HCT116 (cell line): ENCODE results near the gene FLYWCH1. TPM values are rescaled to one million over a fixed set of nuclear protein-coding genes. Genes with fewer than 3 reads are reported as not detected.

ENCODE experiments used
- ATAC-seq: fragments of 200-7000 bp; cut with Tn5 transposase; 2 replicates; pipeline ENCODE4 v1.9.1; 2020; ENCODE audit warnings: mild to moderate bottlenecking, moderate library complexity
- BruUV-seq: library from RNA; stranded (reverse); fragments of 400-500 nt; replicated peaks from 2 replicates; lab custom pipeline; 2021; lab: Mats Ljungman, UMichigan
- CTCF ChIA-PET: fragments of 300-600 bp; sonication (Branson Sonifier 250); formaldehyde crosslinking; loops from one replicate; lab custom pipeline; 2021; ENCODE audit warnings: antibody characterized with exemption; lab: Charles Lee
- POLR2A ChIA-PET: fragments of 300-600, 350-600 bp; sonication (Branson Sonifier 250); formaldehyde crosslinking; loops from one replicate; lab custom pipeline; 2021; ENCODE audit warnings: antibody characterized with exemption; lab: Charles Lee
- RAD21 ChIA-PET, 2 experiments: fragments of 300-600 bp; sonication (Branson Sonifier 250); formaldehyde crosslinking; loops; one replicate each; lab custom pipeline; 2023; ENCODE audit warnings: low total read pairs in 2 of 2; ENCODE audit not compliant: uncharacterized antibody in 2 of 2, unreplicated experiment in 2 of 2, low non-redundant PET in 1 of 2; lab: Charles Lee
- DNase-seq: peaks from one replicate; pipeline ENCODE4 v3.0.0-alpha.2; 2010; ENCODE audit warnings: low read depth, low spot score
- H2AFZ ChIP-seq: fragments of 200-600 bp; shearing (Covaris generic), sonication (generic); 2 replicates; pipeline ENCODE4 v1.6.1; 2017; ENCODE audit warnings: low read depth, mixed run types, mixed read lengths, antibody characterized with exemption, low read length; ENCODE audit not compliant: poor library complexity, severe bottlenecking
- H3K27ac ChIP-seq: 2 replicates; pipeline ENCODE4 v1.5.1; 2012; ENCODE audit warnings: low read depth, low read length
- H3K27me3 ChIP-seq: fragments of 200-600 bp; sonication (generic); 2 replicates; pipeline ENCODE4 v1.6.1; 2016; ENCODE audit warnings: mixed run types, low read length, mixed read lengths; ENCODE audit not compliant: insufficient read depth
- H3K36me3 ChIP-seq, 2 experiments: fragments of 200-500 bp in 1 of 2; fragments of 200-600 bp in 1 of 2; sonication (Bioruptor generic) in 1 of 2; sonication (generic) in 1 of 2; 2 replicates each; pipeline versions ENCODE4 v1.5.1 to v1.6.1; 2014 to 2016; ENCODE audit warnings: low read length in 2 of 2, inconsistent platforms in 1 of 2, mixed read lengths in 1 of 2, mixed run types in 1 of 2; ENCODE audit not compliant: insufficient read depth in 2 of 2, control insufficient read depth in 1 of 2
- H3K4me1 ChIP-seq, 2 experiments: fragments of 200-600 bp in 1 of 2; sonication (generic) in 1 of 2; 2 replicates each; pipeline versions ENCODE4 v1.5.1 to v1.6.1; 2012 to 2017; ENCODE audit warnings: low read length in 2 of 2, inconsistent platforms in 1 of 2, mild to moderate bottlenecking in 1 of 2, mixed read lengths in 1 of 2, mixed run types in 1 of 2, moderate library complexity in 1 of 2; ENCODE audit not compliant: insufficient read depth in 2 of 2, control insufficient read depth in 1 of 2
- H3K4me2 ChIP-seq: fragments of 200-600 bp; sonication (generic); 2 replicates; pipeline ENCODE4 v1.6.1; 2017; ENCODE audit warnings: mixed run types, low read length, mixed read lengths
- H3K4me3 ChIP-seq, 2 experiments: fragments of 200-600 bp in 1 of 2; sonication (generic) in 1 of 2; replicated peaks in 1 of 2; 2 replicates each; pipeline ENCODE4 v1.5.1; 2011 to 2016; ENCODE audit warnings: low read length in 2 of 2, control low read depth in 1 of 2, low read depth in 1 of 2, mild to moderate bottlenecking in 1 of 2, mixed read lengths in 1 of 2, mixed run types in 1 of 2
- H3K79me2 ChIP-seq: fragments of 200-600 bp; sonication (generic); 2 replicates; pipeline ENCODE4 v1.6.1; 2017; ENCODE audit warnings: mild to moderate bottlenecking, mixed run types, low read length, moderate library complexity, mixed read lengths; ENCODE audit not compliant: insufficient read depth
- H3K9ac ChIP-seq: fragments of 200-600 bp; sonication (generic); 2 replicates; pipeline ENCODE4 v1.6.1; 2016; ENCODE audit warnings: low read length, mixed read lengths
- H3K9me2 ChIP-seq: fragments of 200-600 bp; sonication (generic), shearing (Covaris generic); 2 replicates; pipeline ENCODE4 v1.6.1; 2017; ENCODE audit warnings: mixed run types, mild to moderate bottlenecking, moderate library complexity; ENCODE audit not compliant: insufficient read depth
- H3K9me3 ChIP-seq, 2 experiments: fragments of 200-500 bp in 1 of 2; fragments of 200-600 bp in 1 of 2; sonication (Bioruptor generic) in 1 of 2; sonication (generic) in 1 of 2; 2 replicates each; pipeline ENCODE4 v1.6.1; 2014 to 2017; ENCODE audit warnings: low read length in 2 of 2, mixed read lengths in 2 of 2, inconsistent platforms in 1 of 2, low read depth in 1 of 2, mild to moderate bottlenecking in 1 of 2, mixed run types in 1 of 2, moderate library complexity in 1 of 2; ENCODE audit not compliant: control insufficient read depth in 1 of 2, insufficient read depth in 1 of 2
- H4K20me1 ChIP-seq: fragments of 200-600 bp; sonication (generic), shearing (Covaris generic); 2 replicates; pipeline ENCODE4 v1.6.1; 2017; ENCODE audit warnings: mixed run types, mild to moderate bottlenecking, moderate library complexity; ENCODE audit not compliant: insufficient read depth
- ELF1 ChIP-seq: IDR thresholded peaks from 2 replicates; pipeline ENCODE4 v1.6.1; 2012; ENCODE audit warnings: low read depth, borderline replicate concordance
- EZH2 ChIP-seq: fragments of 200-600 bp; sonication (generic); IDR thresholded peaks from 2 replicates; pipeline ENCODE4 v1.6.1; 2017; ENCODE audit warnings: antibody characterized with exemption, mixed run types
- EZH2phosphoT487 ChIP-seq: fragments of 200-600 bp; IDR thresholded peaks from 2 replicates; pipeline ENCODE4 v1.6.1; 2018; ENCODE audit warnings: antibody characterized with exemption, borderline replicate concordance
- FOSL1 ChIP-seq: IDR thresholded peaks from 2 replicates; pipeline ENCODE4 v1.6.1; 2012; ENCODE audit warnings: low read depth
- JUND ChIP-seq: IDR thresholded peaks from 2 replicates; pipeline ENCODE4 v1.6.1; 2012
- RAD21 ChIP-seq: IDR thresholded peaks from 2 replicates; pipeline ENCODE4 v1.6.1; 2012; ENCODE audit warnings: low read depth, mild to moderate bottlenecking
- SIN3A ChIP-seq: IDR thresholded peaks from 2 replicates; pipeline ENCODE4 v1.6.1; 2012; ENCODE audit warnings: low read depth
- ZFX ChIP-seq: fragments of 450-650 bp; IDR thresholded peaks from 2 replicates; pipeline ENCODE4 v1.6.1; 2017
- ZNF274 ChIP-seq: fragments of 200-500 bp; sonication (Bioruptor generic); IDR thresholded peaks from 2 replicates; pipeline ENCODE4 v1.6.1; 2014; ENCODE audit warnings: mild to moderate bottlenecking, low read depth, low read length, inconsistent platforms
- intact Hi-C: fragments of 100-400 bp; cut with micrococcal nuclease; formaldehyde crosslinking; loops from 2 replicates; pipeline ENCODE4 v1.10.0; 2022
- total RNA-seq: library from RNA; stranded (reverse); gene quantifications from one replicate; pipeline ENCODE4 v1.2.1, GENCODE V29; 2021; ENCODE audit not compliant: unreplicated experiment
- TF ChIP-seq, protein P1 (sequence below): IDR thresholded peaks from 2 replicates; pipeline ENCODE4 v1.6.1; 2012
- TF ChIP-seq, protein P2 (sequence below): IDR thresholded peaks from 2 replicates; pipeline ENCODE4 v1.6.1; 2011; ENCODE audit warnings: mild to moderate bottlenecking, low read length, moderate library complexity; ENCODE audit not compliant: insufficient replicate concordance; ENCODE audit errors: extremely low read depth

The FLYWCH1 gene
- total RNA-seq, 1 experiment from 2014 or later, result 66.6 TPM

DNA sequence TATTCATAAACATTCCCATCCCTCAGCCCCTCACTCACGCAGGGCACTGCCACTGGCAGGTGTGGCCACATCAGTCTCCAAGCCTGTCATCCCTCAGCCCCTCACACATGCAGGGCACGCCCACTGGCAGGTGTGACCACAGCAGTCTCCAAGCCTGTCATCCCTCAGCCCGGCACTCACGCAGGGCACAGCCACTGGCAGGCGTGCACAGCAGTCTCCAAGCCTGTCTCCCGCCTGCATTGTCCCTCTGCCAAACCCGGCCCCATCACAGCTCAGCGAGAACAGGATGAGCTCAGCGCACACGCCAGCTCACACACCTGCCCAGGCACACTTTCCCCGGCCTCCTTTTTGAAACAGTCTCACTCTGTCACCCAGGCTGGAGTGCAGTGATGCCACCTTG lies 40.9 kb downstream of the FLYWCH1 start:
- Histone ChIP-seq H3K27ac (no peak overlapping the region), H3K36me3 (no peaks in the 10 kb centered on the region; a peak in 1 of 4 replicates), H3K79me2 (no peaks in the 10 kb centered on the region), H3K9me2 (no peaks in the 10 kb centered on the region), H3K27me3 (no peaks in the 10 kb centered on the region), H3K9me3 (no peaks in the 10 kb centered on the region), H2AFZ (no peak overlapping the region), H3K4me3 (no peak overlapping the region), H3K9ac (no peak overlapping the region), H3K4me2 (no peak overlapping the region), H4K20me1 (no peaks in the 10 kb centered on the region), H3K4me1 (peaks cover 0 to 17% of the 10 kb centered on the region in 2 experiments; a peak in 2 of 4 replicates)
- no TSS peak for BruUV-seq
- DNase-seq, result no peak
- TF ChIP-seq EZH2, result no peak
- no peak for TF ChIP-seq RAD21
- TF ChIP-seq JUND, result no peak
- TF ChIP-seq, protein P1, sequence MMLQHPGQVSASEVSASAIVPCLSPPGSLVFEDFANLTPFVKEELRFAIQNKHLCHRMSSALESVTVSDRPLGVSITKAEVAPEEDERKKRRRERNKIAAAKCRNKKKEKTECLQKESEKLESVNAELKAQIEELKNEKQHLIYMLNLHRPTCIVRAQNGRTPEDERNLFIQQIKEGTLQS, result no peak
- no peak for TF ChIP-seq SIN3A
- TF ChIP-seq, protein P2, sequence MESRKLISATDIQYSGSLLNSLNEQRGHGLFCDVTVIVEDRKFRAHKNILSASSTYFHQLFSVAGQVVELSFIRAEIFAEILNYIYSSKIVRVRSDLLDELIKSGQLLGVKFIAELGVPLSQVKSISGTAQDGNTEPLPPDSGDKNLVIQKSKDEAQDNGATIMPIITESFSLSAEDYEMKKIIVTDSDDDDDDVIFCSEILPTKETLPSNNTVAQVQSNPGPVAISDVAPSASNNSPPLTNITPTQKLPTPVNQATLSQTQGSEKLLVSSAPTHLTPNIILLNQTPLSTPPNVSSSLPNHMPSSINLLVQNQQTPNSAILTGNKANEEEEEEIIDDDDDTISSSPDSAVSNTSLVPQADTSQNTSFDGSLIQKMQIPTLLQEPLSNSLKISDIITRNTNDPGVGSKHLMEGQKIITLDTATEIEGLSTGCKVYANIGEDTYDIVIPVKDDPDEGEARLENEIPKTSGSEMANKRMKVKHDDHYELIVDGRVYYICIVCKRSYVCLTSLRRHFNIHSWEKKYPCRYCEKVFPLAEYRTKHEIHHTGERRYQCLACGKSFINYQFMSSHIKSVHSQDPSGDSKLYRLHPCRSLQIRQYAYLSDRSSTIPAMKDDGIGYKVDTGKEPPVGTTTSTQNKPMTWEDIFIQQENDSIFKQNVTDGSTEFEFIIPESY, result no peak
- no peak for TF ChIP-seq ZFX
- no peak for TF ChIP-seq ELF1
- TF ChIP-seq ZNF274, result no peak
- TF ChIP-seq EZH2phosphoT487, result no peak
- no peak for TF ChIP-seq FOSL1
- intact Hi-C loops, result no loop called here
- no peak for ATAC-seq
- ChIA-PET POLR2A (interaction anchor here (1.0 kb wide), 1 partner anchor 11 kb away, joined by 4 read pairs; the partner anchor contains the start of gene KREMEN2), RAD21 (interaction anchor here in 1 of 2 experiments (0.6 kb wide), 1 partner anchor 78 kb away, joined by 6 read pairs; no protein-coding TSS in a partner anchor), CTCF (interaction anchor here (0.9 to 1.4 kb wide), 2 partner anchors 9 to 26 kb away, joined by 3 read pairs; no protein-coding TSS in a partner anchor)
